Measurements from ENCODE around the gene PAWR.

DNA sequence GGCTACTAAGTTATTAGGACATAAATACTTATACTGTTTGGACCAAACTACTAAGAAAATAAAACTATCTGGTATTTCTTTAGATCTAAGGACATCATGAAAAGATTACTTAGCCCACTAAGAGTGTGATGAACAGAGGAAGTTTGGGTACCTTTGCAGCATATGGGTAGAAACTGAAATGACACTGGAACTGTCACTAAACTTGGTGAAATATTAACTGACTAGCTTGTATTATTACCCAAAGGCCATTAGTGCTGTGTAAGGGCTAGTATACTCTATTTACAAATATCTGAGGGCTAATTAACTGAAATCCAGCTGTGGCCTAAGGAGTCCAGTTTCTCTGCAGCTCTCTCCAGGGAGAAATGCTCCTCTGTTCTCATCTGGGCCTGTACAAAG is 45.5 kb downstream of the PAWR start:
- no peak for TF ChIP-seq EZH2 (IDR thresholded peaks at IDR 0.05; ENCODE audit: insufficient read depth, poor library complexity, severe bottlenecking)
- no peak for TF ChIP-seq EZH2phosphoT487 (IDR thresholded peaks at IDR 0.05; ENCODE audit: insufficient read depth, low read depth)
